DMS53 (cell line): ENCODE data around the gene TNNC1.

Experiments
- DNase-seq: peaks from one replicate; lab custom pipeline; 2025; lab: John Stamatoyannopoulos, UW

Gene TNNC1

GRCh38 chr3:52483577-52484381 lies 29.9 kb upstream of the TNNC1 start:
- no peak for DNase-seq

- no peak for DNase-seq
Observed at GRCh38 chr3:52483081-52483480, 29.2 kb upstream of the TNNC1 start.

- DNase-seq = peak; percentile 9
Observed at GRCh38 chr3:52481819-52482521, 28.1 kb upstream of the TNNC1 start.

- DNase-seq = no peak
Observed at GRCh38 chr3:52480768-52481715, 27.2 kb upstream of the TNNC1 start.

GRCh38 chr3:52479877-52480575 lies 26.2 kb upstream of the TNNC1 start:
- no peak for DNase-seq

GRCh38 chr3:52479037-52479876 lies 25.4 kb upstream of the TNNC1 start:
- no peak for DNase-seq

- no peak for DNase-seq
Observed at GRCh38 chr3:52477796-52478095, 23.9 kb upstream of the TNNC1 start.

- no peak for DNase-seq
Observed at GRCh38 chr3:52477076-52477795, 23.4 kb upstream of the TNNC1 start.

- no peak for DNase-seq
Observed at GRCh38 chr3:52473026-52473425, 19.2 kb upstream of the TNNC1 start.

- DNase-seq = no peak
Observed at GRCh38 chr3:52472239-52473000, 18.6 kb upstream of the TNNC1 start.

GRCh38 chr3:52471371-52472238 lies 17.8 kb upstream of the TNNC1 start:
- peak; percentile 46 for DNase-seq

GRCh38 chr3:52470920-52471319 lies 17.1 kb upstream of the TNNC1 start:
- DNase-seq = no peak

GRCh38 chr3:52469001-52469400 lies 15.2 kb upstream of the TNNC1 start:
- DNase-seq = no peak

GRCh38 chr3:52468336-52468735 lies 14.5 kb upstream of the TNNC1 start:
- no peak for DNase-seq

- no peak for DNase-seq
Observed at GRCh38 chr3:52463416-52463815, 9.6 kb upstream of the TNNC1 start.

GRCh38 chr3:52461874-52462273 lies 8.0 kb upstream of the TNNC1 start:
- DNase-seq = no peak

GRCh38 chr3:52458770-52459545 lies 5.1 kb upstream of the TNNC1 start:
- no peak for DNase-seq
